Measurements from ENCODE around the gene KY. TPM values are rescaled to one million over a fixed set of nuclear protein-coding genes. Genes with fewer than 3 reads are reported as not detected.
A peak's percentile ranks its signal among the peaks of the same experiment; 100 is the strongest.

KY gene, protein sequence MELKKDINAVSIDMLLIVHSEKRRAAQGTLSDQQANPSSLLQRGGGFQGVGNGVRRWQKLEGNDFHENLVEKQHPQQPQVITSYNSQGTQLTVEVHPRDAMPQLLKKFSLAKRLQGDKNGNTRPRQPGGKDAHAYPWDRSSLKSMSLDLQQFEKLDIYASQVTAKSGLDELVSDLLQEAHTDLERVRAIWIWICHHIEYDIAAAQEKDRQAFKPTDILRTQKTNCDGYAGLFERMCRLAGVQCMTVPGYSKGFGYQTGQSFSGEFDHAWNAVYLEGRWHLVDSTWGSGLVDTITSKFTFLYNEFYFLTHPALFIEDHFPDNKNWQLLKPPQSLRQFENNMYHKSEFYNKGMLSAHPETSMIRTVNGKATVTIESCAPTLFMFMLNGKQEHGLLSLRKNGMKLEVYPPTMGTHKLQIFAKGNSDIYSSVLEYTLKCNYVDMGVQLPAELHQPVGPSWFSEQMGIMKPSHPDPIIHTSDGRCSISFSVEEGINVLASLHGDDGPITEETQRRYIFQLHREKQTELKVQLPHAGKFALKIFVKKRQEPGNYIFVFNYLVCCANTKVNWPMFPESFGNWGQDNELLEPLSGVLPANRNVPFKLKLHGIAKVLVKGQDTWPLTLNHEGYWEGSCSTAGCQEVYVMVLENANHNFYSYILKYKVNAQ
- 1.6 TPM for total RNA-seq

DNA sequence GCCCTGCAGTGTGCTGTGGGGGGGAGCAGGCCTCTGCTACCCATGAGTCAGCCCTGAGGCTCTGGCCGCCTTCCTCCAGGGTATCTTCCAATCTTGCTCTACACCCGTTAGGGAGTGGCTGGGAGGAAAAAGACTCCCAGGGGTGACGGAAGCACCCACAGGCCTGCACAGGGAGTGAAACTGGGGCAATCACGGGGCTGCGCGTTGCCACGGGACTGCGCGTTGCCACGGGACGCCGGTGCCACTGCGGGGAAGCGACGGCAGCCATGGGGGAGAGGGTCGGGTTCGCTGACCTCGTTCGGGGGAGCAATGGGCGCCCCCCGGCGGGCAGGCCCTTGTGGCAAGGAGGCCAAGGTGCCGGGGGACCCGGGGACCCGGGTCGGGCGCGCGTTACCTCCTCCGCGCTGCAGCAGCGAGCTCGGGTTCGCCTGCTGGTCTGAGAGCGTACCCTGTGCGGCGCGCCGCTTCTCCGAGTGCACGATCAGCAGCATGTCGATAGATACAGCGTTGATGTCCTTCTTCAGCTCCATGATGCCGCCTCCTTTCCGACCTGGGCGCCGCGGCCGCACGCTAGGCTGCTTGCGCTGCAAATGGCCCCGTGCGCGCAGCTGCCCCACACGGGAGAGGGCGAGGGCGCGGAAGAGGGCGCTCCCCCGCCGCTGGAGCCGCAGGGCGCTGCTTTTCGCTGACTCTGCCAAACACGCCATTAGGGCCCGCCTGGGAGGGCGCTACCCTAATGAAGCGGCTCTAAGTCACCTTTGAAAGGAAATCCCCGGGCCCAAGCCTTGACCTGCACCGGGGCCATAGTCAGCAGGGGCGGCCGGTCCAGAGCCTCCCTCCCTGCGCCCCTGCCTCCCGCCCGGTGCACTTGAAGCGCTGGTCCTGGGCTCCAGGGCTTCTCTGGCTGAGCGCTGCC is at the start of gene KY:
TSS of gene KY (minus strand) at position 592 of the 916 bp plus-strand sequence. CDS start at position 530, 62 bp downstream.
- DNase-seq (ENCODE audit: low spot score): peak; percentile 24

DNA sequence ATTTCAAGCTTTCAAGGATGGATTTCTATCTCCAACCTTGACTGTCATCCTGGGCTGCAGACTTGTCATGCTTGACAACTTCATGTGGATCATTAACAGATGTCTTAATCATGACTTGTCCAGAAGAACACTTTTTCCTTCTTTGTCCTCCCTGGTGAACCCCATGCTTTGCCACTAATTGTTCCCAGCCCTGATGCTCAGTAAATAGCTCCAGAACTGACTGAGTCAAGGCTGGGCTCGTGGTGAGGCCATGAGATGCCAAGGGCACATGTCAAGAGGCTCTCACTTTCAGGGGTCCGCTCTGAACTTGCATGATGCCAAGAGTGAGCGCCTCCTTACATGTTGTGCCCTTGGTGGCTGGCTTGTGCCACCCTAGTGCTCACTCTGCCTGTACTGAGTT is 48.9 kb upstream of the KY start:
- DNase-seq (ENCODE audit: low spot score): no peak

DNA sequence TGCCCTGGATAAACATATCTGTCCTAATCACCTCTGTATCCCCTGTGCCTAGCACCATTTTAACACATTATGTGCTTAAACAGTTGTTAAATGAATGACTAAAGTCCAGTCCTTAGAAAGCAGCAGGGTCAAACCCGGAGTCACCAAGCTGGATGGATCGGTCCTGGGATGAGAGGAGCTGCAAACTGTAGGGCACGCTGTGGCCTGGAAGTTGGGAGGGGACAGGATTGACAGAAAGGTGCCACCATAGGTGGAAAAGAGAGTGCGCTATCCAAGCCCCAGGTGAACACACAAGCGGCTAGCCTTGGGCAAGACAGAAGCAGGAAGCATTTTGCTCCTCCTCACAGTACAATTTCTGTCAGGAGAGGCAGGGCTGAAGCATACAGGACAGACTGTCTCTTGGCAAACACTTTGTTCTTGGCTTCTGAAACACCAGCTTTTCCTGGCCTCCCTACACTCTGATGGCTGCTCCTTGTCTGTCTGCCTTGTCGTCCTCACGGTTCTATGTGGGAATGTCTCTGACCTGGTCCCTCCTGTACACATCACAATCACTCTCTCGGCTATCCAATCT is 48.4 kb upstream of the KY start:
- no peak for DNase-seq (ENCODE audit: low spot score)

DNA sequence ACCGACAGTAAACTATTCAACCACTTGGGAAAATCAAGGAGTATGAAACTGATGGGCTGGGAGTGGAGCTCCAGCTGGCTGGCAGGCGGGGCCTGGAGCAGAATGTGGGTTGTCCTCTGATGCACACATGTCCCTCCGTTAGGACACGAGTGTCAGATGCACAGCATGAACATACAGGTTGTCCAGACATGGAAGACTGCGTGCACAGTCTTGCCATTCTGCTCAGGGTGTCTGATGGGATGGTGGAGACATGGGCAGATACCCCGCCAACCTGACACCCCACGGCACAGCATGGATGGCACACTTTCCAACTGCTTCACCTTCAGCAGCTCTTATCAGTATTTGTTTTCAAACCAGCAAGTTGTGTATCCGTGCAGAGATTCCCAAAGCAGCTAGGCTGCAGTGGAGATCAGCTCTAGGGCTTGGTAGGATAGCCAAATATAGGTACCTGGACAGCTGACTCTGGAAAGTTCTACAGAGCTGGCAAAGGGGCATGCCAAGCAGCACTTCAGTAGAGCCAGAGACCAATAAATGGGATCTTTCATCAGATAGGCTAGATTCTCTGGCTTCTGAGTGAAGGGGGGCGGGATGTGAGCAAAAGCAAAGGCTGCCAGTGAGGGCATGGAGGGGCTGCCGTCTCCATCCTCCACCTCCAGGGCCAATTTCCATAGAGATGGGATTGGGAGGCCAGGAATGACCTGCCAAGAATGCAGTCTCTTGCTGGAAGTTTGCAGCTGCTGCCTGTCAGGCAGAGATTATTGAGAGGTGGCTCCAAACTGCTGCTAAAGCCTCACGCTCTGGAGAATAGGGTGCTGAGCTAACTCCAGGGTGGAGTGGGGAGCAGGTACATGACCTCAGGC is 47.2 kb upstream of the KY start:
- DNase-seq (ENCODE audit: low spot score): no peak

DNA sequence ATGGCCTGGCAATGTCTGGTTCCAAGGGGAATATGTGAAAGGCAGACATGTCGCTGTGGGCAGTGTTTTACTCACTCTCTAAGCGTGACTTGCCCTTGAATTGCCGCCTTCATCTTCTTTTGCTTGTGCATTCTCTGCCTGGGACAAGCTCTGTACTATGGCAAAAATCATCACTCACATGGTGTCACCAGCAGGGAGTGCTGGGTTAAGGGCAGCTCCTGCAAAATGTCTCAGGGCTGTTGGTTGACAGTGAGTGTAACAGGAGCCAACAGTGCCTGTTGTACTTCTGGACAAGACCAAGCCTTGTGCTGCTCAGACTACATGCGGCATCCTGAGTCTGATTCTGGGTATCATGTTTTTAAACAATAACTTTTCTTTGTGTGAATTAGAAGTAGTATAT is 45.3 kb upstream of the KY start:
- no peak for DNase-seq (ENCODE audit: low spot score)

DNA sequence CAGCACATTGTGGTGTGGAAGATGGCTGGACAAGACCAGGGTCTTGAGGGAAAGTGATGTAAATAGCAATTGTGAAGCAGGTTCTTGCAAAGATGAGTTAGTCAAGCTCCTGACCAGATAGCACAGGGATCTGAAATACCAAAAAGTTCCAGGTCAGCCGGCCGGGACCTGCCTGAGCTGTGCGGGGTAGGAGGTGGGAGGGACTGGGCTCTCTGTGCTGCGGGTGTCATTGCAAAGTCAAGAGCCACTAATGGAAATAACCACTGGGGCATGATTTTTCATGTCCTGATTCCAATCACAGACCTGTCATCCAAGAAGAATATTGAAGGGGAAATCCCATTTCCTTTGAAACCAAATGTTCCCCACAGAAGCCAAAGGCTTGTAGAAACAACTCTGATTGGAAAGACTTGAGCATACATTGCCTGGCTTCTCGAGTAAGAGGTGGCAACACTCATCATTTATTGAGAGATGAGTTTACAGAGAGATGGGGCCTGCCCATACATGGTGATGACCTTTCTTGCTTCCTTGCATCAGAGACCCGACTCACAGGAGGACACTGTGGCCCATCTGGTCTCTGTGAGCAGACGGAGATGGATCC is 44.2 kb upstream of the KY start:
- no peak for DNase-seq (ENCODE audit: low spot score)

DNA sequence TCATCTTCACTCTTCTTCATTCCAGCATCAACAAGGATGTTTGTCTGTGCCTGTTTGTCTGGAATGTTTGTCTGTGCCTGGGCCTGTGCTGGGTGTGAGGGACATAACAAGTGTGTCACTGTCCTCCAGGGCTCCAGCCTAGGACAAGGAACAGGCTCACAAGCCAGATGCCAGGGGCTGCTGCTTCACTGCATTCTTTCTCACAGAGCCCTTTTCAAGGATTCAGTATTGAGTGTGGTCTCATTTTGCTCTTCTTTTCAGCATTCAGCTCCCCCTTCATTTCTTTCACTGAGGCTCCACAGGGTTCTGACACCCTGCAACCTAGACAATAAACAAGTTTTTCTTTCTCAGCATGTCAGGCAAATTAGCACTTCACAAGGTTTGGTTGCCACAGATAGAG is 43.6 kb upstream of the KY start:
- no peak for DNase-seq (ENCODE audit: low spot score)

DNA sequence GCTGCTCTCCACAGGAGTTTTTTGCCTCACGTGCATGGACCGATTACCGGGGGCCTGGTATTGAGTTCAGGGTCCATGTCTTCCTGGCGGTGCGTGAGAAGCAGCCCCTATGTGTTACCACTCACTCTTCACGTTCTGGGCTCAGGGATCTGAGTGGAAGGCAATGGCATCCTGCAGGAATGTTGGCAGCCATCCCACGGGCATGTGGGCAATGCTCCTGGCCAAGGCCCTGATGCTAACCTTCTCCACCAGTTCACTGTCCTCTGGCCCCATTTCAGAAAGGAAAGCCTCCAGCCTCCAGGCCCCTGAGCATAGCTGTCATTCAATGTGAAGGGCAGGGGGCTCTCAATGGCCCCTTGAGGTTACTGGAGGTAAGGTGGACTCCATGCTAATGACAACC is 43.0 kb upstream of the KY start:
- DNase-seq (ENCODE audit: low spot score): no peak

DNA sequence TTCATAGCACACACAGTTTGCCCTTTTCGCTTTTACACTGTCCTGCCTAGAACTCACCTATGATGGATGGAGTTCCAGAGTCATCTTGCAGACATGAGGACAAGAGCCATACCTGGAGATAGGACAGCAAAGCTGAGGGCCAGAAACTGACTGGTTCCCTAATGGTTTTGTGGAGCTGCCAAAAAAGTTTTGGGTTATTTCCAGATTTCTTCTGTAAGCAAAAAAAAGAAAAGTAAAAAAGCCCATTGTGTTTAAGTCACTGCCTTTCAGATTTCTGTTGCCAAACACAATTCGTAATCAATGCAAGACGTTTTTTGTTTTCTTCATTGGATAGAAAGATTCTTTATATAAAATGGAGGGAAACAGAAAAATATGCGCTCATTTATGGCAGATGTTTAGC is 42.4 kb upstream of the KY start:
- DNase-seq (ENCODE audit: low spot score): no peak

DNA sequence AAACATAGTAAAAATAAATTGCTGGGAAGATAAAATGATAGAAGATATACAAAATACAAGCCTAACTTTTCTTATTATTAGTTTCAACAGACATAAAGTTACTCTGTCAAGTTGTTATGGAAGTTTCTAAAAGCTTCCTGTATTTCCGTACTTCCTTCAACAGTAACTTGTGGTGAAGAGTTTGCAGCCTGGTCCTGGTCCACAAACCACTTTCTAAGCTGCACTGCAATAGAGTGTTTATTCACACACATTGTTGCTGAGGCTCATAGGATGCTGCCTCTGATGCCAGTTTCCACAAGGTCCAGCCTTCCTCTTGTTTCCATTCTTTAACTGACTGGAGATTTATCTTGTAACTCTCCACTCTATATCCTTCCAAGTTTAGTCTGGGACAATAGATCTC is 39.4 kb upstream of the KY start:
- no peak for DNase-seq (ENCODE audit: low spot score)

DNA sequence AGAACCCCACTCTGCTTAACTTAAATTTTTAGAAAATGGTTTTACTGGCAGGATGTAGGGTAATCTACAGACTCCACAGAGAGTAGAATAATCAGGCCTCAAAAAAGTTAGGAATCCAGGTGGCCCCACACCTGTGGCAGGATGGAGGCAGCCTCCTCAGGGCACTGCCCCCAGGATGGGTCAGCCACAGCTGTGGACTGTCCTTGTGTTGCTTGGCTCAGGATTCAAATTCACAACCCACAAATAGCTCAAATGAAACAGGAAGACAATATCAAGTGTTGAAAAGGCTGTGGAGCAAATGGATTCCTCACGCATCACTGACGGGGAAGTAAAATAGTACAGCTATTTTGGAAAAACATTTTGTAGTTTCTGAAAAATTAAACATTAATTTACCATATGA is 36.8 kb upstream of the KY start:
- DNase-seq (ENCODE audit: low spot score): no peak

DNA sequence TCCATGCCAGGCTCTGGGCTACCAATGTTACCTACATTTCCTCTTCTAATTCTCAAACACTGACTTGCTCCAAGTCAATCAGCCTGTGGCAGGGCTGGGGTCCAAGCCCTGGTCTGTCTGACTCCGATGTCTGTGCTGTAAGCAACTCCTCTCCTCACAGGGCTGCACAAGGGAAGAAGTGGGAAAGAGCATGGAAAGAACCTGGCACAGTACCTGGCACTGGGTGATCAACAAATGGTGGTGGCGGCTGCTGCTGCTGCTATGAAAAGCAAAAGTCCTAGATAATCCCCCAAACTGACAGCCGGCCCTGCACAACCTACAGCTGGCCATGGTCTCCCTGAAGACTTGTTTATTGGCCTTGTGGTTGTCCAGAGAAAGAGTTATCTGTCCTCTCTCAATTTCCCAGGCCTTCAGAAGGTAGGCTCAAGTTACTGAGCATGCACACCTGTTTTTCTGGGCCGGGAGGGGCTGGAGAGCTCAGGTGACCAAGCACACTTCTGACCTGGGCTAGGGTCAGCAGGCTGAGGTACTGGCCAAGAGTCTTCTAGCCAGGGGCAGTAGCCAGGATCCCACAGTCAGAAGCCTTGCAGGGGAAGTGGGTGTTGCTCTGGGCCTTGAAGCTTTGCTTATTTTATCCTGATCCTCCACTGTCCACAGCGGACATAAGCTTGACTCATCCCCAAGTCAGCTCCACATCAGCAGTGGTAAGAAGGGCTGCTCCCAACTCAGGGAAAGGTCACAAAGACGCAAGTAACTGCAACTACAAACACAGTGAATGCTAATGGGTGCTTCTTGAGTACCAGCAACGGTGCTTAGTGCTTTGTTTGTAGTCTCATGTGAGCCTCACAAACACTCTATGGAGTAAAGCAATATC is 35.3 kb upstream of the KY start:
- DNase-seq (ENCODE audit: low spot score): no peak

DNA sequence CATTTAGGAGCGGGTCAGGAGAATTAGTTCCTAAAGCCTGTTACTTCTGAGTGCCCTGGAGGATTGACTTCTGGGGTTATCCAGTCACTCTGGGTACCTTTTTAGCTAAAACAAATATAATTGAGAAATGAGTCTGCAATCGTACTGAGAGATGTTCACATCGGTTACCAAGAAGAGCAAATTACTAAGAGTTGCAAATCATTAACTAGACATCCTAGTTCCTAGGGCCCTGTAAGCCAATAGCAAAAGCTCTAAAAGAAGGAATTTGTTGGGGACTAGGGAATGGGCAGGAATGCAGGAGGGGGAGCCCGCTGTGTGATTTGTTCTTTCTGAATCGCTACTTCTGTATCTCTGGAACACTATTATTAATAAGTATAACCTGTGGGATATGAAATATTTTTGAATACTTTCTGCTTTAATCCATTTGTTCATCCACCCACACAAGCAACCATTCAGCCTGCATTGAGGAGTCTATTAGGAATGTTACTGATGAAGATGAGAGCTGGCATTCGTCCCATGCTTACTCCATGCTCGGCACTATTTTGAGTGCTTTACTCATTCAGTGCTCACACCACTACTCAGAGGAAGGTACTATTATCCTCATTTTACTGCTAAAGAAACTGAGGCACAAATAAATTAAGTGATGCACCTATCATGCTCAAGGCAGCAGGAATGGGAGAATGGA is 31.5 kb upstream of the KY start:
- DNase-seq (ENCODE audit: low spot score): no peak

DNA sequence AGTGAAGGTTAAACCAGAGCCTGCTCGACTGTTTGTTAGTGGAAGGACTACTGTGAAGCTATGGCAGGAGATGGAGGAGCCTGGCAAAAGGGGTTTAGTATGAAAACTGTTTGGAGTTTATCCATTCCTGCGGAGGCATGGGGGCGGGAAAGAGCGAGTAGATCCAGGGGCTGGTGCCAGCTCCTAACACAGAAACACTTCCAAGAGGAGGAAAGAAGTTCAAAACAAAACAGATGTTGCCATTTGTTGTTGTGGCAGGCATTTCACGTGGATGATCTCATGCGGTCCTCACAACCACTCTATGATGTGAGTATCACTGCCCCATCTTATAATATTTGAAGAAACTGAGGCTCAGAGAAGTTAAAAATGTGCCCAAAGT is 30.7 kb upstream of the KY start:
- no peak for DNase-seq (ENCODE audit: low spot score)

DNA sequence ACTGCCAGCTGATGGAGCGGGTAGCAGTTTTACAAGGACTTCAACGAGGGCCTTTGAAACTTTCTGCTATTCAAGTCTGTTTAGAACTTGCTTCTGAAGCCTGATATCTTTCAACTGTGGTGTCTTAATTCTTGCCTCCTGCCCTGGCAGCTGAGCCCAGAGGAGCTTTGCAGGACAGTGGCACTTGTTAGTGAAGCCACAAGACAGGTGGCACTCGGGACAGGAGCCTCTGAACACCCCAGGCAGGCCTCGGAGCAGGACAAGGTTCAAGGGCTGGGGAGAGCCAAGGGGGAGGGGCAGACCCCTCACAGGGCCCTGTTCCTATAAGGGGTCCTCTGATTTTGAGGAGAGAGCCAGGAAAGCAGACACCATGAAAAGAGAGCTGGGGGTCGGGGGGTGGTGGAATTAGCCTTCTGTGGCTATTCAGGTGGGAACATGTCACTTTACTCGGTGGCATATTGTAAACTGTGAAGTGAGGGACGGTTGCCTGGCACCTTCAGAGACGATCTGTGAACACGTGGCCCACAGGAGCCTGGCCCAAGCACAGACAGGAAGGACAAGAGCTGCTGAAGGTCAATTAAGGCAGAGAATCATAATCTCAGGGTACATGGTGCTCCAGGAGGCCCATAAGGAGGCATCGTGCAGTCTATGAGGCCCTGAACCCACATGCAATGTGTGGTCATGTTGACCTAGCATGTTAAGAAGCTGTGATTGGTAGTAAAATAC is 30.1 kb upstream of the KY start:
- no peak for DNase-seq (ENCODE audit: low spot score)

DNA sequence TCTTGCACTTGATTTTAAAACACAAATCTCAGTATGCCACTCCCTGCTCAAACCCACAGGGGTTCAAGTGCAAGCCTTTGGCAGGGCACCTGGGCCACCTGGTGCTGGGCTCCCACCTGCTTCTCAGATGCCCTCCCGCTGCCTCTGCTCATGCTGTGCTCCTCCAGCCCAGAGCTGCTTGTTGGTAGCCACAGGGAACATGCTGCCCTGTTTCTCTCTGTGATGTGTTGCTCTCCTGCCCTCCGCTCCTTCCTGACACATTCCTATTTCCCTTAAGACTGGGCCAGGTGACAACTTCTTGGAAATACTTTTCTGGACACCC is 27.1 kb upstream of the KY start:
- DNase-seq (ENCODE audit: low spot score): no peak

DNA sequence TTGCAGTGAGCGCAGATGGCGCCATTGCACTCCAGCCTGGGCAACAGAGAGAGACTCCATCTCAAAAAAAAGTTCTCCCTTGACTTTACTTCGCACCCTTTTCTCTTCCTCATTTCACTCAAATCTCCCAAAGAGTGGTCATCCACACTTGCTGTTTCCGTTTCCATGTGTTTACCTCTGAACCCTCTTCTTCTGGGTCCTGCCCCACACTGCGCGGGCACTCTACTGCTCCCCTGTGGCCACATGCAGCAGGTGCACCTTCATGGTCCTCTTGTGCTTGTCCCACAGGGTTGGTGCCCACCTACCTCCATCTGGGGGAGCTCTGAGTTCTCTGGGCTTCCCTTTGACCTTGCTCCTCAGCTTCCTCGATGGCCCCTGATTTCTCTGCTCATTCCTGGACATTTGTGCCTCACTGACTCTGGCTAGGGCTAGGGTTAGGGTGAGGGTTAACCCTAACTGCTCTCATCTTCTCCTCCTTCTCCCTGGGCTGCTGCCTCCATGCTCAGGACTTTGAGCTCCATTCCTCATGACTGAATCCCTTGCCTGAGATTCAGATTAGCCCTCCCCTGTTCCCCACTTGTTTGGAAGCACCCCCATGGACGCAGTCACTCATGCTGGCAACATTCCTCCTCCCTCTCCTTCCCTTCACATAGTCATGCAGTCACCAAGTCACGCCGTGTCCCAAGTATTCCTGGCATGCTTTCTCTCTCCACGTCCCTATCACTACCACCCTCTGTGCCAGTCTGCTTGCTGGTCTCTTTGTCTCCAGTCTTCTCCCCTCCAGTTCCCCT is 26.6 kb upstream of the KY start:
- no peak for DNase-seq (ENCODE audit: low spot score)

DNA sequence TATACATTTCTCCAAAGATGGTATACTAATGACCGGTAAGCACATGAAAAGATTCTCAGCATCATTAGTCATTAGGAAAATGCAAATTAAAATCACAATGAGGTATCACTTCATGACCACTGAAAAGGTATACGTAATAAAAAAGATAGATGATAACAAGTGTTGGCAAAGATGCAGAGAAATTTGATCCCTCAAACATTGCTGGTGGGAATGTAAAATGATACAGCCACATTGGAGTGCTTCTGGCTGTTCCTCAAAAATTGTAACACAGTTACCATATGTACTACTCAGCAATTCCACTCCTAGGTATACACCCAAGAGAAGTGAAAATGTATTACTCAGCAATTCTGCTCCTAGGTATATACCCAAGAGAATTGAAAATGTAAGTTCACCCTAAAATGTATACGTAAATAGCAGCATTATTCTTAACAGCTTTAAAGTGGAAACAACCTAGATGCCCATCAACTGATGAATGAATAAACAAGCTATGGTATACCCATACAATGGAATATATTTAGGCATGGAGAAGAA is 25.0 kb upstream of the KY start:
- no peak for DNase-seq (ENCODE audit: low spot score)
